KBM-7 (cell line): ENCODE measurements around the gene BACH2.
"Not testable (repeated sequence)": the region's sequence is repeated elsewhere in the genome, so short reads cannot be mapped to it uniquely, and the experiment has no call there.

ENCODE experiments used
- DNase-seq: peaks from one replicate; pipeline ENCODE4 v3.0.0-alpha.2; 2015
- in situ Hi-C: fragments of 300-500 bp; cut with MboI; formaldehyde crosslinking; loops from 2 replicates; pipeline ENCODE4 v1.14.3; 2020; ENCODE audit warnings: low sequenced_read_pairs, low pct_unique_long_range_greater_than_20kb, mixed read lengths

The BACH2 gene

GRCh38 chr6:89976694-89977020 lies 320.0 kb downstream of the BACH2 start:
- in situ Hi-C loops: no loop called here
- DNase-seq: no peak

- no peak for DNase-seq
- in situ Hi-C loops: no loop called here
Observed at GRCh38 chr6:89975991-89976693, 320.5 kb downstream of the BACH2 start.

- in situ Hi-C loops: no loop called here
- no peak for DNase-seq
Observed at GRCh38 chr6:89975366-89975765, 321.3 kb downstream of the BACH2 start.

GRCh38 chr6:89974834-89975233 lies 321.8 kb downstream of the BACH2 start:
- no peak for DNase-seq
- in situ Hi-C loops: no loop called here

GRCh38 chr6:89972025-89972381 lies 324.6 kb downstream of the BACH2 start:
- in situ Hi-C loops: no loop called here
- no peak for DNase-seq

- DNase-seq, in situ Hi-C loops: not testable (repeated sequence)
Observed at GRCh38 chr6:89971338-89972024, 325.2 kb downstream of the BACH2 start.

GRCh38 chr6:89970609-89971337 lies 325.9 kb downstream of the BACH2 start:
- peak; percentile 21 for DNase-seq
- in situ Hi-C loops: no loop called here

- in situ Hi-C loops: no loop called here
- DNase-seq: no peak
Observed at GRCh38 chr6:89970072-89970471, 326.6 kb downstream of the BACH2 start.

GRCh38 chr6:89966913-89967312 lies 329.7 kb downstream of the BACH2 start:
- no peak for DNase-seq
- in situ Hi-C loops: no loop called here

- no peak for DNase-seq
- in situ Hi-C loops: no loop called here
Observed at GRCh38 chr6:89966228-89966544, 330.5 kb downstream of the BACH2 start.

- in situ Hi-C loops: no loop called here
- no peak for DNase-seq
Observed at GRCh38 chr6:89965441-89966227, 331.0 kb downstream of the BACH2 start.

- DNase-seq: no peak
- in situ Hi-C loops: no loop called here
Observed at GRCh38 chr6:89963391-89963790, 333.3 kb downstream of the BACH2 start.

GRCh38 chr6:89961481-89961880 lies 335.2 kb downstream of the BACH2 start:
- no peak for DNase-seq
- in situ Hi-C loops: no loop called here

GRCh38 chr6:89959883-89960282 lies 336.8 kb downstream of the BACH2 start:
- no peak for DNase-seq
- in situ Hi-C loops: no loop called here

GRCh38 chr6:89956182-89956581 lies 340.5 kb downstream of the BACH2 start:
- in situ Hi-C loops: no loop called here
- no peak for DNase-seq

- in situ Hi-C loops: no loop called here
- DNase-seq: no peak
Observed at GRCh38 chr6:89955364-89955763, 341.3 kb downstream of the BACH2 start.

GRCh38 chr6:89954721-89955148 lies 341.9 kb downstream of the BACH2 start:
- in situ Hi-C loops: no loop called here

GRCh38 chr6:89952686-89953085 lies 344.0 kb downstream of the BACH2 start:
- DNase-seq: peak; percentile 60
- in situ Hi-C loops: no loop called here

More at GRCh38 chr6:89954721-89955148, 341.9 kb downstream of the BACH2 start:
- no peak for DNase-seq

- no peak for DNase-seq
- in situ Hi-C loops: no loop called here
Observed at GRCh38 chr6:89952105-89952671, 344.5 kb downstream of the BACH2 start.
